ENCODE results near the gene H19.

The H19 gene

DNA sequence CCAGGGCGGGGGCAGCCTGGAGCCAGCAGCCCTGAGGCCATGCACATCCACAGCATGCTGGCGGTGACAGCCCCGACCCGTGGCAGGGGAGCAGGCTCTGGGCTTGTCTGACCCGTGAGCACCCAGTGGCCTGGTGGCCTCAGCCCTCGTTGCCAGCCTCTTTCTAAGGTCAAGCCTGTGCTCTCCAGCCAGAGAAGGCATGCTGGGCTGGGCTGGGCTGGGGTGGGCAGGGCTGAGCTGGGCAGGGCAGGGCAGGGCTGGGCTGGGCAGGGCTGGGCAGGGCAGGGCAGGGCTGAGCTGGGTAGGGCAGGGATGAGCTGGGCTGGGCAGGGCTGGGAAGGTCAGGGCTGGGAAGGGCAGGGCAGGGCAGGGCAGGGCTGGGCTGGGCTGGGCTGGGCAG, 10.6 kb downstream of the H19 start:
- no peak for TF ChIP-seq CTCF (IDR thresholded peaks at IDR 0.05; ENCODE audit: control insufficient read depth, extremely low read depth, insufficient read depth)
- DNase-seq (ENCODE audit: low read depth) = no peak
- H3K4me3 ChIP-seq (ENCODE audit: low read depth, low read length) = no peak overlapping the region

GRCh38 chr11:1983601-1983961, 14.1 kb downstream of the H19 start:
- TF ChIP-seq CTCF (IDR thresholded peaks at IDR 0.05; ENCODE audit: control insufficient read depth, extremely low read depth, insufficient read depth) = no peak
- no peak overlapping the region for H3K4me3 ChIP-seq (ENCODE audit: low read depth, low read length)
- DNase-seq (ENCODE audit: low read depth) = no peak

DNA sequence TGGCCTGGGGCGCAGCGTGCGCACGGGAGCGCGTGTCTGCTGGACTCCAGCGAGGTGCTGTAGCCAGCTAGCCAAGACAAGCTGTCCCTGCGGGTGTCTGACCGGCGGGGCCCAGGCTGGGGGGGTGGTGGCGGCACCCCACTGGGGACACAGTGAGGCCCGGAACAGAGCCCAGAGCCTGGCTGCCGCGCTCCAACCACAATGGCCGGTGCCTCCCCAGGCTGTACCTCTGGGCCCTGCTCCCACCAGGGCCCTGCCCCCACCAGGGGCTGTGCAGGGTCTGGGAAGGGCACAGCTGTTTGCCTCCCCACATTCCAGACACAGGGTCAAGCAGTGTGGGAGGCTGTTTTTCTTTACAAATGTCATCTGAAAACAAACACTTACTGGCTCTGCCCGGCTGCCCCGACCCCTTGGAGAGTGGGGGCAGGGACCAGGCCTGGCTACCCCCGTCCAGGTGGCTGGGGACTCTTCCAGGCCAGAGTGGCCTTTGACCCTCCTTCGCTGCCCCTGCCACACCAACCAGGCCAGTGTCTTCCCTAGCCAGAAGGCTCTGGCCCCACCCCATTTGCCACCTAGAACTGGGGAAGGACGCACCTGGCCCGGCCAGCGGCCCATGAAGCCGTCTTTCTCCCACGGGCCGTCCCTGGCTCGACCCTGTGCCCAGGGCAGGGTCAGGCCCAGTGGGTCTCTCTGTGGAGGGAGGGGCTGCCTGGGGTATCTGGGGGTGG, 14.6 kb downstream of the H19 start:
- no peak for DNase-seq (ENCODE audit: low read depth)
- no peak overlapping the region for H3K4me3 ChIP-seq (ENCODE audit: low read depth, low read length)
- TF ChIP-seq CTCF (IDR thresholded peaks at IDR 0.05; ENCODE audit: control insufficient read depth, extremely low read depth, insufficient read depth) = no peak

GRCh38 chr11:1979607-1980006, 18.0 kb downstream of the H19 start:
- no peak overlapping the region for H3K4me3 ChIP-seq (ENCODE audit: low read depth, low read length)
- no peak for DNase-seq (ENCODE audit: low read depth)
- TF ChIP-seq CTCF (IDR thresholded peaks at IDR 0.05; ENCODE audit: control insufficient read depth, extremely low read depth, insufficient read depth) = no peak

GRCh38 chr11:1978720-1979473, 18.7 kb downstream of the H19 start:
- TF ChIP-seq CTCF (IDR thresholded peaks at IDR 0.05; ENCODE audit: control insufficient read depth, extremely low read depth, insufficient read depth) = no peak
- DNase-seq (ENCODE audit: low read depth) = no peak
- H3K4me3 ChIP-seq (ENCODE audit: low read depth, low read length) = no peak overlapping the region

GRCh38 chr11:1975185-1975584, 22.5 kb downstream of the H19 start:
- TF ChIP-seq CTCF (IDR thresholded peaks at IDR 0.05; ENCODE audit: control insufficient read depth, extremely low read depth, insufficient read depth) = no peak
- H3K4me3 ChIP-seq (ENCODE audit: low read depth, low read length) = no peak overlapping the region
- DNase-seq (ENCODE audit: low read depth) = no peak
